ENCODE results near the gene TPPP.
"Not testable (repeated sequence)": the region's sequence is repeated elsewhere in the genome, so short reads cannot be mapped to it uniquely, and the experiment has no call there.

Gene TPPP

GRCh38 chr5:715636-716035 is 22.5 kb upstream of the TPPP start:
- H3K27me3 ChIP-seq (ENCODE audit: control insufficient read depth, insufficient read depth, low read length); H3K4me1 ChIP-seq (ENCODE audit: control insufficient read depth, insufficient read depth, low read length); H3K36me3 ChIP-seq (ENCODE audit: control insufficient read depth, insufficient read depth, low read length); H3K4me3 ChIP-seq (ENCODE audit: low read depth, low read length); H3K9me3 ChIP-seq (ENCODE audit: control insufficient read depth, insufficient read depth, low read length); H3K9ac ChIP-seq (ENCODE audit: low read depth, low read length); H3K27ac ChIP-seq (ENCODE audit: low read depth, low read length): not testable (repeated sequence)

- H3K9me3 ChIP-seq (ENCODE audit: control insufficient read depth, insufficient read depth, low read length); H3K27ac ChIP-seq (ENCODE audit: low read depth, low read length): not testable (repeated sequence)
These were observed 21.3 kb upstream of the TPPP start for GRCh38 chr5:714215-715118.

GRCh38 chr5:713686-714085 is 20.5 kb upstream of the TPPP start:
- not testable (repeated sequence) for H3K27me3 ChIP-seq (ENCODE audit: control insufficient read depth, insufficient read depth, low read length); H3K4me3 ChIP-seq (ENCODE audit: low read depth, low read length); H3K9ac ChIP-seq (ENCODE audit: low read depth, low read length); H3K4me1 ChIP-seq (ENCODE audit: control insufficient read depth, insufficient read depth, low read length); H3K27ac ChIP-seq (ENCODE audit: low read depth, low read length); H3K36me3 ChIP-seq (ENCODE audit: control insufficient read depth, insufficient read depth, low read length)
- H3K9me3 ChIP-seq (ENCODE audit: control insufficient read depth, insufficient read depth, low read length) = 0 out of 2 replicates have a peak, but pooled peaks cover 11% of the 10 kb centered on the region

More at GRCh38 chr5:714215-715118, 21.3 kb upstream of the TPPP start:
- H3K4me1 ChIP-seq (ENCODE audit: control insufficient read depth, insufficient read depth, low read length); H3K4me3 ChIP-seq (ENCODE audit: low read depth, low read length); H3K9ac ChIP-seq (ENCODE audit: low read depth, low read length); H3K27me3 ChIP-seq (ENCODE audit: control insufficient read depth, insufficient read depth, low read length); H3K36me3 ChIP-seq (ENCODE audit: control insufficient read depth, insufficient read depth, low read length): not testable (repeated sequence)

- H3K9ac ChIP-seq (ENCODE audit: low read depth, low read length); H3K27ac ChIP-seq (ENCODE audit: low read depth, low read length); H3K4me3 ChIP-seq (ENCODE audit: low read depth, low read length); H3K36me3 ChIP-seq (ENCODE audit: control insufficient read depth, insufficient read depth, low read length); H3K27me3 ChIP-seq (ENCODE audit: control insufficient read depth, insufficient read depth, low read length); H3K4me1 ChIP-seq (ENCODE audit: control insufficient read depth, insufficient read depth, low read length): not testable (repeated sequence)
- H3K9me3 ChIP-seq (ENCODE audit: control insufficient read depth, insufficient read depth, low read length) = 0 out of 2 replicates have a peak, but pooled peaks cover 11% of the 10 kb centered on the region
These were observed 15.8 kb upstream of the TPPP start for GRCh38 chr5:708848-709517.

GRCh38 chr5:708374-708773 is 15.2 kb upstream of the TPPP start:
- not testable (repeated sequence) for H3K4me3 ChIP-seq (ENCODE audit: low read depth, low read length)

GRCh38 chr5:706127-706526 is 13.0 kb upstream of the TPPP start:
- H3K36me3 ChIP-seq (ENCODE audit: control insufficient read depth, insufficient read depth, low read length); H3K4me3 ChIP-seq (ENCODE audit: low read depth, low read length); H3K4me1 ChIP-seq (ENCODE audit: control insufficient read depth, insufficient read depth, low read length); H3K9me3 ChIP-seq (ENCODE audit: control insufficient read depth, insufficient read depth, low read length); H3K9ac ChIP-seq (ENCODE audit: low read depth, low read length); H3K27me3 ChIP-seq (ENCODE audit: control insufficient read depth, insufficient read depth, low read length); H3K27ac ChIP-seq (ENCODE audit: low read depth, low read length): not testable (repeated sequence)

More at GRCh38 chr5:708374-708773, 15.2 kb upstream of the TPPP start:
- not testable (repeated sequence) for H3K27ac ChIP-seq (ENCODE audit: low read depth, low read length); H3K4me1 ChIP-seq (ENCODE audit: control insufficient read depth, insufficient read depth, low read length); H3K9ac ChIP-seq (ENCODE audit: low read depth, low read length); H3K36me3 ChIP-seq (ENCODE audit: control insufficient read depth, insufficient read depth, low read length); H3K27me3 ChIP-seq (ENCODE audit: control insufficient read depth, insufficient read depth, low read length)
- H3K9me3 ChIP-seq (ENCODE audit: control insufficient read depth, insufficient read depth, low read length) = 0 out of 2 replicates have a peak, but pooled peaks cover 11% of the 10 kb centered on the region

GRCh38 chr5:696753-697702 is 3.9 kb upstream of the TPPP start:
- not testable (repeated sequence) for H3K9me3 ChIP-seq (ENCODE audit: control insufficient read depth, insufficient read depth, low read length); H3K27ac ChIP-seq (ENCODE audit: low read depth, low read length); H3K36me3 ChIP-seq (ENCODE audit: control insufficient read depth, insufficient read depth, low read length); H3K4me3 ChIP-seq (ENCODE audit: low read depth, low read length); H3K4me1 ChIP-seq (ENCODE audit: control insufficient read depth, insufficient read depth, low read length); H3K9ac ChIP-seq (ENCODE audit: low read depth, low read length)
- peaks cover 15% of the 10 kb centered on the region for H3K27me3 ChIP-seq (ENCODE audit: control insufficient read depth, insufficient read depth, low read length)

- not testable (repeated sequence) for H3K4me3 ChIP-seq (ENCODE audit: low read depth, low read length); H3K4me1 ChIP-seq (ENCODE audit: control insufficient read depth, insufficient read depth, low read length); H3K9me3 ChIP-seq (ENCODE audit: control insufficient read depth, insufficient read depth, low read length); H3K36me3 ChIP-seq (ENCODE audit: control insufficient read depth, insufficient read depth, low read length); H3K27ac ChIP-seq (ENCODE audit: low read depth, low read length); H3K9ac ChIP-seq (ENCODE audit: low read depth, low read length)
- H3K27me3 ChIP-seq (ENCODE audit: control insufficient read depth, insufficient read depth, low read length) = peaks cover 20% of the 10 kb centered on the region
These were observed 3.0 kb upstream of the TPPP start for GRCh38 chr5:696191-696590.

- H3K9ac ChIP-seq (ENCODE audit: low read depth, low read length); H3K4me3 ChIP-seq (ENCODE audit: low read depth, low read length); H3K4me1 ChIP-seq (ENCODE audit: control insufficient read depth, insufficient read depth, low read length); H3K27ac ChIP-seq (ENCODE audit: low read depth, low read length); H3K36me3 ChIP-seq (ENCODE audit: control insufficient read depth, insufficient read depth, low read length); H3K9me3 ChIP-seq (ENCODE audit: control insufficient read depth, insufficient read depth, low read length): not testable (repeated sequence)
- H3K27me3 ChIP-seq (ENCODE audit: control insufficient read depth, insufficient read depth, low read length) = peaks cover 20% of the 10 kb centered on the region
These were observed 2.3 kb upstream of the TPPP start for GRCh38 chr5:695475-695874.

GRCh38 chr5:694042-694431 is 885 bp upstream of the TPPP start:
- not testable (repeated sequence) for H3K36me3 ChIP-seq (ENCODE audit: control insufficient read depth, insufficient read depth, low read length); H3K27ac ChIP-seq (ENCODE audit: low read depth, low read length); H3K4me1 ChIP-seq (ENCODE audit: control insufficient read depth, insufficient read depth, low read length); H3K9me3 ChIP-seq (ENCODE audit: control insufficient read depth, insufficient read depth, low read length); H3K4me3 ChIP-seq (ENCODE audit: low read depth, low read length); H3K9ac ChIP-seq (ENCODE audit: low read depth, low read length)
- H3K27me3 ChIP-seq (ENCODE audit: control insufficient read depth, insufficient read depth, low read length) = peaks cover 18% of the 10 kb centered on the region

All from HUES48 (cell line).